Stomach (tissue), 9 donors: ENCODE measurements around the gene DACT2. TPM values are rescaled to one million over a fixed set of nuclear protein-coding genes. Genes with fewer than 3 reads are reported as not detected.

Experiments
- DNase-seq, 2 donors: peaks; one replicate each; pipeline versions ENCODE4 v3.0.0 to v3.0.0-alpha.2; 2013 to 2019
- H3K27ac ChIP-seq, 5 donors: fragments of 200-600 bp in 4 of 5; sonication (generic) in 4 of 5; one replicate each; pipeline ENCODE4 v1.5.1; 2013 to 2019; ENCODE audit warnings: mild to moderate bottlenecking in 1 of 5, moderate library complexity in 1 of 5
- H3K27me3 ChIP-seq, 3 donors: fragments of 200-600 bp; sonication (generic); one replicate each; pipeline ENCODE4 v1.5.1; 2017 to 2019; ENCODE audit warnings: mixed run types in 1 of 3
- H3K36me3 ChIP-seq, 4 donors: fragments of 200-600 bp; sonication (generic); 1 replicate in 3 of 4; 2 replicates in 1 of 4; pipeline ENCODE4 v1.5.1; 2016 to 2019
- H3K4me1 ChIP-seq, 4 donors: fragments of 200-600 bp; sonication (generic); one replicate each; pipeline ENCODE4 v1.5.1; 2016 to 2019
- H3K4me3 ChIP-seq, 4 donors: fragments of 200-600 bp; sonication (generic) in 3 of 4; one replicate each; pipeline ENCODE4 v1.5.1; 2016 to 2019; ENCODE audit warnings: mild to moderate bottlenecking in 1 of 4
- H3K9me3 ChIP-seq, 4 donors: fragments of 200-600 bp; sonication (generic); one replicate each; pipeline ENCODE4 v1.5.1; 2016 to 2019
- EP300 ChIP-seq: sonication (generic); formaldehyde crosslinking; IDR thresholded peaks from one replicate; pipeline ENCODE4 v1.6.1; 2017; ENCODE audit warnings: antibody characterized with exemption
- POLR2A ChIP-seq, 4 donors: fragments of 450-650 bp; IDR thresholded peaks; one replicate each; pipeline ENCODE4 v1.6.1; 2016; ENCODE audit warnings: antibody characterized with exemption in 4 of 4, control low read depth in 2 of 4, mild to moderate bottlenecking in 1 of 4, moderate library complexity in 1 of 4
- POLR2AphosphoS5 ChIP-seq, 3 donors: sonication (generic); formaldehyde crosslinking; IDR thresholded peaks; one replicate each; pipeline ENCODE4 v1.6.1; 2016; ENCODE audit warnings: antibody characterized with exemption in 3 of 3
- WGBS, 5 donors: extraction: QIAGEN DNeasy Blood & Tissue Kit in 3 of 5; methylation state at CpG; one replicate each; pipeline versions ENCODE4 v1.1.5 to v1.1.7; 2013 to 2018; 5-methylcytosine and 5-hydroxymethylcytosine counted together
- intact Hi-C: fragments of 100-400 bp; cut with DNase I; formaldehyde crosslinking; loops from one replicate; pipeline ENCODE4 v1.15.1; 2023; ENCODE audit warnings: low total_unique reads
- polyA plus RNA-seq, 3 donors: library from polyadenylated mRNA; stranded (reverse); fragments of 200-250 nt; gene quantifications; one replicate each; pipeline ENCODE4 v1.2.3, GENCODE V29; 2013
- total RNA-seq, 5 donors: library from RNA; depleted of rRNA; stranded (reverse); fragments of >200 nt; gene quantifications; one replicate each; pipeline versions ENCODE4 v1.1.0 to v1.2.3, GENCODE V29; 2014 to 2016
- TF ChIP-seq, protein P1 (sequence below), 7 experiments: fragments of 450-650 bp in 4 of 7; fragments of 200-600 bp in 3 of 7; sonication (generic) in 3 of 7; IDR thresholded peaks; one replicate each; pipeline ENCODE4 v1.5.1; 2016 to 2019; ENCODE audit warnings: antibody characterized with exemption in 7 of 7, control low read depth in 2 of 7, mild to moderate bottlenecking in 1 of 7
- donor health status: healthy with polysubstance abuse.
- donor health status: Bipolar disorder and iron deficiency.
- donor health status: healthy.

Gene DACT2
- total and polyA plus RNA-seq, 8 donors = 0.44 to 4.9 (median 0.74) TPM; not detected in 2

DNA sequence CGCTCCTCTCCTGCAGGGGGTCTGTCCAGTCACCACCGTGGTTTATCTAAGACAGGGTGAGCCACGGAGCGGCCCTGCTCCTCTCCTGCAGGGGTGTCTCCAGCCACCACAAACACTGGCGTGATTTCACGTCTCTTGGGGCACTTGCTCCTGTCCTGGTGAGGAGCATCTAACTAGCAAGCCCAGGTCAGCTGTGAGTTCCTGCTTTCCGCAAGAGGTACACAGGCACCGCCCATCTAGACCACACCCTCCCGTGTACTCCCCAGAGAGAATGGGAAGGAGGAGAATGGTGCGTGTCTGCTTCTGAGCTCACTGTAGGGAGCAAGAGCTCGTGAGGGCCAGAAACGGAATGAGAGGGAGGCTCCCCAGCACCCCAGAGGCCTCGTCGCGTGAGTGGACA, 40.7 kb downstream of the DACT2 start:
- Histone ChIP-seq H3K4me3 (no peak overlapping the region), H3K36me3 (no peaks in the 10 kb centered on the region), H3K4me1 (peaks cover 0 to 14% (median 12%) of the 10 kb centered on the region in 4 donors), H3K27ac (no peak overlapping the region), H3K9me3 (no peaks in the 10 kb centered on the region), H3K27me3 (peaks cover 0 to 42% (median 0%) of the 10 kb centered on the region in 3 donors)
- DNase-seq = peak in 1 of 2 donors; percentile 41
- intact Hi-C loops = no loop called here
- 58 to 74% (median 61%) methylated on average over 13 to 15 of the region's 15 CpGs for WGBS, 5 donors
- TF ChIP-seq POLR2A (IDR thresholded peaks at IDR 0.05) (no peak), POLR2AphosphoS5 (IDR thresholded peaks at IDR 0.05) (no peak), EP300 (no peak)
- TF ChIP-seq, protein P1, sequence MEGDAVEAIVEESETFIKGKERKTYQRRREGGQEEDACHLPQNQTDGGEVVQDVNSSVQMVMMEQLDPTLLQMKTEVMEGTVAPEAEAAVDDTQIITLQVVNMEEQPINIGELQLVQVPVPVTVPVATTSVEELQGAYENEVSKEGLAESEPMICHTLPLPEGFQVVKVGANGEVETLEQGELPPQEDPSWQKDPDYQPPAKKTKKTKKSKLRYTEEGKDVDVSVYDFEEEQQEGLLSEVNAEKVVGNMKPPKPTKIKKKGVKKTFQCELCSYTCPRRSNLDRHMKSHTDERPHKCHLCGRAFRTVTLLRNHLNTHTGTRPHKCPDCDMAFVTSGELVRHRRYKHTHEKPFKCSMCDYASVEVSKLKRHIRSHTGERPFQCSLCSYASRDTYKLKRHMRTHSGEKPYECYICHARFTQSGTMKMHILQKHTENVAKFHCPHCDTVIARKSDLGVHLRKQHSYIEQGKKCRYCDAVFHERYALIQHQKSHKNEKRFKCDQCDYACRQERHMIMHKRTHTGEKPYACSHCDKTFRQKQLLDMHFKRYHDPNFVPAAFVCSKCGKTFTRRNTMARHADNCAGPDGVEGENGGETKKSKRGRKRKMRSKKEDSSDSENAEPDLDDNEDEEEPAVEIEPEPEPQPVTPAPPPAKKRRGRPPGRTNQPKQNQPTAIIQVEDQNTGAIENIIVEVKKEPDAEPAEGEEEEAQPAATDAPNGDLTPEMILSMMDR (IDR thresholded peaks at IDR 0.05) = no peak

GRCh38 chr6:168277274-168277669, 42.3 kb downstream of the DACT2 start:
- intact Hi-C loops = no loop called here
- no peak overlapping the region for H3K27ac ChIP-seq
- 72 to 85% (median 78%) methylated on average over 12 to 14 of the region's 14 CpGs for WGBS, 5 donors

GRCh38 chr6:168276576-168277273, 42.9 kb downstream of the DACT2 start:
- 90 to 95% (median 93%) methylated on average over 32 of the region's 32 CpGs for WGBS, 5 donors

More at GRCh38 chr6:168277274-168277669, 42.3 kb downstream of the DACT2 start:
- TF ChIP-seq EP300 (no peak), POLR2A (IDR thresholded peaks at IDR 0.05) (no peak), POLR2AphosphoS5 (IDR thresholded peaks at IDR 0.05) (no peak)
- TF ChIP-seq, protein P1 (IDR thresholded peaks at IDR 0.05) = no peak
- no peaks in the 10 kb centered on the region for H3K9me3 ChIP-seq
- H3K27me3 ChIP-seq = peaks cover 0 to 55% (median 0%) of the 10 kb centered on the region in 3 donors
- H3K36me3 ChIP-seq = no peaks in the 10 kb centered on the region
- H3K4me1 ChIP-seq = peaks cover 0 to 28% (median 22%) of the 10 kb centered on the region in 4 donors
- DNase-seq = peak in 1 of 2 donors; percentile 58
- no peak overlapping the region for H3K4me3 ChIP-seq

DNA sequence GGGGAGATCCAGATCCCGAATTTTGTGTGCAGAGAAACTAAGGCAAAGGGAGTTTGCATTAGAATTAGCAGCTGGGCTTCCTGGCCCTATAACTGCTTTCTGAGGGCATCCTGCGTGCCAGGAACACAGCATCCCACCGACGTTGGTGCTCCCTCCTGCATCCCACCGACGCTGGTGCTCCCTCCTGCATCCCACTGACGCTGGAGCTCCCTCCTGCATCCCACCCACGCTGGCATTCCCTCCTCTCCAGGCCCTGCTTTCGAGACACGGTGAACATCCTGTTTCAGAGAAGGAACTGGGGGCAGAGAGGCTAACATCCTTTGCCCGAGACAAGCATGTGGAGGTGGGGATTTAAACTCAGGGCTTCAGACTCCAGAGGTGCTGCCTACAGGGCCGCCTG, 44.4 kb downstream of the DACT2 start:
- Histone ChIP-seq H3K4me3 (no peak overlapping the region), H3K27me3 (peaks cover 0 to 45% (median 0%) of the 10 kb centered on the region in 3 donors), H3K9me3 (no peaks in the 10 kb centered on the region), H3K36me3 (no peaks in the 10 kb centered on the region), H3K27ac (peak overlapping the region in 1 of 5 donors; percentile 73), H3K4me1 (peaks cover 0 to 29% (median 22%) of the 10 kb centered on the region in 4 donors)
- WGBS, 5 donors = 45 to 70% (median 56%) methylated on average over 12 of the region's 12 CpGs
- TF ChIP-seq POLR2A (IDR thresholded peaks at IDR 0.05) (no peak), POLR2AphosphoS5 (IDR thresholded peaks at IDR 0.05) (no peak), EP300 (no peak)
- TF ChIP-seq, protein P1 (IDR thresholded peaks at IDR 0.05) = no peak
- intact Hi-C loops = no loop called here
- no peak for DNase-seq

More at GRCh38 chr6:168276576-168277273, 42.9 kb downstream of the DACT2 start:
- Histone ChIP-seq H3K9me3 (no peaks in the 10 kb centered on the region), H3K4me3 (no peak overlapping the region), H3K4me1 (peaks cover 0 to 29% (median 22%) of the 10 kb centered on the region in 4 donors), H3K27ac (no peak overlapping the region), H3K36me3 (no peaks in the 10 kb centered on the region), H3K27me3 (peaks cover 0 to 53% (median 0%) of the 10 kb centered on the region in 3 donors)
- no peak for DNase-seq
- intact Hi-C loops = no loop called here
- TF ChIP-seq POLR2AphosphoS5 (IDR thresholded peaks at IDR 0.05) = no peak
- TF ChIP-seq, protein P1 (IDR thresholded peaks at IDR 0.05) = no peak
- no peak for TF ChIP-seq POLR2A (IDR thresholded peaks at IDR 0.05)
- TF ChIP-seq EP300 = no peak
